K562 treated with DMSO at 1 percent for 4 hours (cell line): ENCODE measurements around the gene MLC1. TPM values are rescaled to one million over a fixed set of nuclear protein-coding genes. Genes with fewer than 3 reads are reported as not detected.

ENCODE experiments used
- total RNA-seq: library from RNA; unstranded; fragments of 300-600 nt; gene quantifications from 2 replicates; pipeline ENCODE4 v1.2.3, GENCODE V29; 2022; ENCODE audit not compliant: insufficient read depth

Gene MLC1
- 1.5 and 5.6 TPM in 2 replicates for total RNA-seq

DNA sequence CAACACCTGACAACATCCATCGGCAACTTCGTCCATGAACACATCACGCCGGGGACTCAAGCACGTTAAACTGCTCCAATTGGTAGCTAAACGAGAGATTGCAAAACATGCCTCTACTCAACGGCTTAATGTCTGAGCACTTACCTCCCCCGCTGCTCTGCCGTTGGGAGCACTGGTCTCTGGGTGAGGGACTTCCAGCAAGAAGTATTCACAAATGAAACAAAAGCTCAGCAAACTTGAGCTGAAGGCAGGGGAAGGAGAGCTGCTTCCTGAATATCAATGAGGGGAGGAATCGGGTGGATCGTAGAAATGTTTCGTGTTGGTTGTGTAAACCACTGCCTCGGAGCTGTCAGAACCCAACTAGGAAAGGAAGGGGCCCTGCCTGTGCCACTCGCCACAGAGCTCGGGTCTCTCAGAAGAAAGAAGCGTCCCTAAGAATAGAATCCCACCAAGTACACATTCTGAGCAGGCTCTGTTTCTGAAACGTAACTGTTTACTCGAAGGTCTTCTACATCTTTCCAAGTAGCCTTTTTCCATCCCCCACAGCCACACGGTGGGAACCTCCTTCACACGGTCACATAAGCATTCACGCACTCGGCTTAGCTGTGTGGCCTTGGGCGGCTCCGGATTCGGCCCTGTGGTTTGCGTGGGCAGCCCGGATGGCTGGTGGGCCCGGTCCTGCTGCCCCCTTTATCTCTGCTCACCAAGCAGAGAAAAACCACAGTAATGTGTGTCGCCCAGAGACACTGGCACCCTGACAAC lies at the start of gene MLC1:
MLC1 (minus strand) TSS at position 216 of the 762 bp plus-strand sequence. CDS start 524 bp downstream, outside the sequence.

DNA sequence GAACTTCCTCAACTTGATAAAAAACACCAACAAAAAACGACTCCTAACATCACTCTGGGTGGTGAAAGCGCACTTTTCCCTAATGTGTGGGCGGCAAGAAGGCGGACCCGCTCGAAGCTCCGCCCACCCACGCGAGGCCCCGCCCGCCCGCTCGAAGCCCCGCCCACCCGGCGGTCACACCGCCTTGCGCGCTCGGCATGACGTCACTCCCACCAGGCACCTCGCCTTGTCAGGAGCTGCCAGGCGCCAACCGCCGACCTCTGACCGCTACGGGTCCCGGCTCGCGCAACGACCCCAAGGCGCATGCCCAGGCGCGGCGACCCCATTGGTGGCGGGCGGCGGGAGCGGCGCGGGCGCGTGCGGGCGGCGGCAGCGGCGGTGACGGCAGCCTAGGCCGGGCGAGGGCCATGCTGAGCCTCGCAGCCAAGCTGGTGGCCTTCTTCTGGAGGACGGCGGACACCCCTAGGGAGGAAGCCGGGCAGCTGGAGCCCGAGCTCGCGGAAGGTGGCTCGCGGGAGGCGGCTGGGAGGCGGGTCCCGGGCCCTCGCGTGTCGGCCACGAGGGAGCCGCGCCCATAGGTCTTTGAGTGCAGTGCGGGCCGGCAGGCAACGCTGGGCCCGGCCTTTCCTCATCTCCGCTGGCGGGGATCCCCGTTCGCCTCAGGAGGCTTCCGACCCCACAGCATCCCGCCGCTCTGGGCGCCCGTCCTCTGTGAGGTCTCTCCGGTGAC lies 4.6 kb upstream of the MLC1 start, which contains the start of gene MOV10L1:
MOV10L1 (plus strand) TSS at position 325 of the 730 bp plus-strand sequence; CDS start at position 408, 83 bp downstream.

DNA sequence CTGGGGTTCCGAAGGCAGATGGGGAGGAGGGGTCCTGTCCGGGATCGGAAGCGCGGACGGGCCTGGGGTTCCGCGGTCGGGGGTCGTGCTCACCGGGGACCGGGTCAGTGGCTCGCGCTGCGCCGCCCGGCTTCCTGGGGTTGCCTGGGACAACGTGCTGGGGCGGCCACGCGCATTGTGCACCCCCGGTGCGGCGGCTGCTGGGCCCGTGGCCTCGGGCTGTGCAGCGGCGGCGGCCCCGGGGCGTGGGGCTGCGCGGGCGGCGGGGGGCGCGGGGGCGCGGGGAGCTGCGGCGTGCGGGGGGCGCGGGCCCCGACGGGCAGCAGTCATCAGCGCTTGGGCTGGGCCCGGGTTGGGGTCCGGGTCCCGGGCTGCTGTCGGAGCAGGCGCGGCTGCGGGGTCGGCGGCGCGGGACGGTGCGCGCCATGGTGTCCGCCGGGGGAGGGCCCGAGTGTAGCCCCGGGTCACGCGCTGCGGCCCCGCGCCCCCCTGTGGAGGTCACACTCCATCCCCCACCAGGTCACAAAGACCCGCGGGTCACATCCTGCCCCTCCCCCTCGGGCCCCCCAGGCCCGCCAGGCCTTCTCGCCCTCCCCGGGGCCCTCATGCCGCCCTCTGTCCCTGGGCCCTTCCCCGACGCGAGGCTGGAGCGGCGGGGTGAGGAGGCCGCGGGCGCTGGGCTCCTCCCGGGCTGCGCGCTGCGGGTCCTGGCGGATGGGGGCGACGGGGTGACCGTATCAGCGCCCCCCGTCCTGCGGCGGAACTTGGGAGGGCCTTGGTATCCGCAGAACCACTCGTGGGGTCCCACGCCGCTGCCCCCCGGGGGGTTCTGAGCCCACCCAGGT lies 26.9 kb downstream of the MLC1 start, which contains the start of gene TTLL8:
TTLL8 (minus strand) TSS at position 238 of the 845 bp plus-strand sequence.

DNA sequence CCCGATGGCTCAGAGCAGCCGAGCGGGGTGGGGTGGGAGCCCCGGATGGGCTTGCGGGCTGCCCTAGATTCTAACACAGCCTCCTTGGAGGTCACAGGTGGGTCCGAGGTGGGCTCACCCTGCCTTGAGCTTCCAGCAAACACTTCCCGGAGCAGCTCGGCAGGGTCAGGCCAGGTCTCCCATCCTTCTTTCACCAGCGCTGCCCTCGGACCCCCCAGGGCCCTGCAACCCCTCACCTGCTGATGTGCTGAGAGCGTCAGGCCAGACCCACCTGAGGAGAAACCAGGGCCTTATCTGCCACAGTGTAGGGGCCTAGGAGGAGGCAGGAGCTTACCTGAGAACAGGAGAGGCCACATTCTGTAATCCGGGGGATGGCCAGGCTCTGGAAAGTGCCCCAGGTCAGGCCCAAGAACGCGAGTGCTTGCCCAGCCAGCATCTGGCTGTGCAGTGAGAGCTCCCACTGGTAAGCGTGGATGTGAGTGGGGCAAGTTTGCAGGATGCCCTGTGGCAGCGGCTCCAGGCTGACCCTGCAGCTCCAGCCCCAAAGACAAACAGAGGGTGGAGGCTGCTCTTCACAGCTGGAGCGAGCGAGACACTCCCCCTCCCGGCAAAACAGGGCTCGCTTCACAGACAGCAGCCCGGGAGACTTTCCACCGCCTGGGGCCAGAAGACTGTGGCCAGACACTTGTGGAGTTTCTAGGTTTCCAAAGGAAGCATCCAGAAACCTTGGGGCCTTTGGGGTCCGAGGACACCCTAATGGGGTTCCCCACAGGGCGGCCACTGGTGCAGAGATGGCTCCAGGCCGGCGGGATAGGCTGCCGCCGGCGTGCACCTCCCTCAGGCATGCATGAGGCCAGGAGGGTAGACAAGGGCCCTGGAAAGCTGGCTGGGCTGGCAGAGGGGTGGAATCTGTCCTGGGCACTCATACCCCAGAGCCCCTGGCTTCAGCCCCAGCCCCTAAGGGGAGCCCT lies 72.7 kb downstream of the MLC1 start, which contains the start of gene IL17REL:
IL17REL (minus strand) TSS at position 555 of the 971 bp plus-strand sequence; CDS start at position 436, 119 bp downstream.

Other genes starting within 250 kb of the MLC1 start
- gene ZBED4, start 231.6 kb downstream of the MLC1 start, total RNA-seq, result 8.3 and 10.0 TPM in 2 replicates
- 9.7 and 13.0 TPM in 2 replicates for gene ALG12, start 167.0 kb downstream of the MLC1 start, total RNA-seq
- 21.8 and 30.0 TPM in 2 replicates for gene CRELD2, start 166.8 kb downstream of the MLC1 start, total RNA-seq
- gene PIM3, start 124.7 kb downstream of the MLC1 start, total RNA-seq, result 84.8 and 88.5 TPM in 2 replicates
- not detected in 2 replicates for gene IL17REL, start 72.7 kb downstream of the MLC1 start, total RNA-seq
- gene TTLL8, start 27.1 kb downstream of the MLC1 start, total RNA-seq, result not detected in 2 replicates
- gene MOV10L1, start 4.6 kb upstream of the MLC1 start, total RNA-seq, result 0.66 and 0.81 TPM in 2 replicates
- gene PANX2, start 85.3 kb upstream of the MLC1 start, total RNA-seq, result 24.4 and 28.0 TPM in 2 replicates
- gene TRABD, start 100.5 kb upstream of the MLC1 start, total RNA-seq, result 54.3 and 67.9 TPM in 2 replicates
- gene SELENOO, start 115.6 kb upstream of the MLC1 start, total RNA-seq, result 19.9 and 32.2 TPM in 2 replicates
- gene TUBGCP6, start 159.6 kb upstream of the MLC1 start, total RNA-seq, result 11.9 and 16.1 TPM in 2 replicates
- 25.1 and 29.2 TPM in 2 replicates for gene HDAC10, start 165.8 kb upstream of the MLC1 start, total RNA-seq
- gene MAPK12, start 176.3 kb upstream of the MLC1 start, total RNA-seq, result 24.5 and 32.8 TPM in 2 replicates
- 7.2 and 11.4 TPM in 2 replicates for gene MAPK11, start 185.0 kb upstream of the MLC1 start, total RNA-seq
- gene PLXNB2, start 222.2 kb upstream of the MLC1 start, total RNA-seq, result 34.3 and 35.7 TPM in 2 replicates
- gene DENND6B, start 241.6 kb upstream of the MLC1 start, total RNA-seq, result 1.8 TPM in 2 replicates